ENCODE data around the gene HTD2.

The HTD2 gene

GRCh38 chr3:58293516-58293915 lies 12.8 kb upstream of the HTD2 start:
- no peak for DNase-seq

- no peak for DNase-seq
Measured at GRCh38 chr3:58296269-58296668, 10.1 kb upstream of the HTD2 start.

GRCh38 chr3:58296843-58297242 lies 9.5 kb upstream of the HTD2 start:
- no peak for DNase-seq

GRCh38 chr3:58298190-58298589 lies 8.1 kb upstream of the HTD2 start:
- DNase-seq, result no peak

GRCh38 chr3:58299075-58299474 lies 7.2 kb upstream of the HTD2 start:
- DNase-seq, result no peak

GRCh38 chr3:58299839-58300516 lies 6.3 kb upstream of the HTD2 start:
- DNase-seq, result peak; percentile 20

GRCh38 chr3:58307639-58308215 lies 1.4 kb downstream of the HTD2 start:
- DNase-seq, result peak; percentile 2

- DNase-seq, result no peak
Measured at GRCh38 chr3:58308728-58309127, 2.4 kb downstream of the HTD2 start.

- no peak for DNase-seq
Measured at GRCh38 chr3:58317811-58318210, 11.5 kb downstream of the HTD2 start.

GRCh38 chr3:58321791-58322190 lies 15.5 kb downstream of the HTD2 start:
- DNase-seq, result no peak

- no peak for DNase-seq
Measured at GRCh38 chr3:58322793-58323192, 16.5 kb downstream of the HTD2 start.

- no peak for DNase-seq
Measured at GRCh38 chr3:58323529-58324390, 17.4 kb downstream of the HTD2 start.

GRCh38 chr3:58324391-58325390 lies 18.4 kb downstream of the HTD2 start:
- no peak for DNase-seq

- no peak for DNase-seq
Measured at GRCh38 chr3:58325525-58325992, 19.2 kb downstream of the HTD2 start.

- DNase-seq, result no peak
Measured at GRCh38 chr3:58326267-58326900, 20.1 kb downstream of the HTD2 start.

- no peak for DNase-seq
Measured at GRCh38 chr3:58329150-58329921, 23.0 kb downstream of the HTD2 start.

GRCh38 chr3:58329922-58330413 lies 23.6 kb downstream of the HTD2 start:
- no peak for DNase-seq

GRCh38 chr3:58331593-58332152 lies 25.4 kb downstream of the HTD2 start:
- no peak for DNase-seq

GRCh38 chr3:58332575-58333188 lies 26.4 kb downstream of the HTD2 start, which contains the start of gene PXK:
TSS of gene PXK (plus strand) at chr3:58332892. CDS start at chr3:58332989, 97 bp downstream.
- DNase-seq, result peak; percentile 28

All from NCI-H1092 treated with DMSO at 0.1 percent for 48 hours (cell line).